Activated CD4-positive, alpha-beta T cell treated with anti-CD3 and anti-CD28 coated beads, Interleukin-2, amount 10 ng/mL, durations not matched to agents 7 days and 5 days (primary cell): Measurements from ENCODE around the gene ACACB. TPM values are rescaled to one million over a fixed set of nuclear protein-coding genes. Genes with fewer than 3 reads are reported as not detected.
"Not testable (repeated sequence)": the region's sequence is repeated elsewhere in the genome, so short reads cannot be mapped to it uniquely, and the experiment has no call there.

Experiments used
- CTCF ChIA-PET: fragments of 350-600 bp; sonication (Branson Sonifier 250); formaldehyde crosslinking; loops from one replicate; lab custom pipeline; 2021; ENCODE audit warnings: antibody characterized with exemption; lab: Charles Lee
- POLR2A ChIA-PET: fragments of 350-600 bp; sonication (Branson Sonifier 250); formaldehyde crosslinking; loops from one replicate; lab custom pipeline; 2021; ENCODE audit warnings: antibody characterized with exemption; lab: Charles Lee
- DNase-seq: peaks from one replicate; pipeline ENCODE4 v3.0.0-alpha.2; 2020
- H3K27ac Mint-ChIP-seq: one replicate; pipeline ENCODE4 v1.8.0; 2021; ENCODE audit warnings: mild to moderate bottlenecking, moderate library complexity, mixed read lengths
- H3K27me3 Mint-ChIP-seq: one replicate; pipeline ENCODE4 v1.8.0; 2021; ENCODE audit warnings: mixed read lengths
- H3K36me3 Mint-ChIP-seq: one replicate; pipeline ENCODE4 v1.8.0; 2021; ENCODE audit warnings: low read depth, mixed read lengths
- H3K4me1 Mint-ChIP-seq: one replicate; pipeline ENCODE4 v1.8.0; 2021; ENCODE audit warnings: mixed read lengths
- H3K4me3 Mint-ChIP-seq: one replicate; pipeline ENCODE4 v1.8.0; 2021; ENCODE audit warnings: mild to moderate bottlenecking, moderate library complexity, mixed read lengths
- H3K9me3 Mint-ChIP-seq: one replicate; pipeline ENCODE4 v1.8.0; 2021; ENCODE audit warnings: mixed read lengths
- total RNA-seq, 2 experiments: library from RNA; stranded (reverse); gene quantifications; one replicate each; pipeline ENCODE4 v1.2.3, GENCODE V29; 2021

Gene ACACB
- total RNA-seq, 2 experiments from 2014 or later, result 10.3 to 13.3 TPM

DNA sequence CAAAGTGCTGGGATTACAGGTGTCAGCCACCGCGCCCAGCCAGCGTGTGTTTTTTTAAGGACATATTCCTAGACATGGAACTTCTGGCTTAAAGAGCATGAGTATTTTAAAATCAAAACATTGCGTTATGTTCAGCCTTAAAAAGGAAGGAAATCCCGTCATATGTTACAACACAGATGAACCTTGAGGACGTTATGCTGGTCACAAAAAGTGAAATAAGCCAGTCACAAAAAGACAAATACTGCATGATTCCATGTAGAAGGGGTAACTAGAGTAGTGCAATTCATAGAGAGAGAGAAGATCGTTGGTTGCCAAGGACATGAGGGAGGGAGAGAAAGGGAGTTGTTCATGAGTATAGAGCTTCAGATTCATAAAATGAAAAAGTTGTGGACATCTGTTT, 53.9 kb downstream of the ACACB start:
- Mint-ChIP-seq H3K27me3 (no peaks in the 10 kb centered on the region), H3K36me3 (peaks cover 26% of the 10 kb centered on the region), H3K9me3 (peaks cover 9% of the 10 kb centered on the region), H3K4me3 (no peak overlapping the region), H3K4me1 (no peaks in the 10 kb centered on the region), H3K27ac (no peak overlapping the region)
- ChIA-PET CTCF (no interaction called here), POLR2A (no interaction called here)
- DNase-seq, result no peak

DNA sequence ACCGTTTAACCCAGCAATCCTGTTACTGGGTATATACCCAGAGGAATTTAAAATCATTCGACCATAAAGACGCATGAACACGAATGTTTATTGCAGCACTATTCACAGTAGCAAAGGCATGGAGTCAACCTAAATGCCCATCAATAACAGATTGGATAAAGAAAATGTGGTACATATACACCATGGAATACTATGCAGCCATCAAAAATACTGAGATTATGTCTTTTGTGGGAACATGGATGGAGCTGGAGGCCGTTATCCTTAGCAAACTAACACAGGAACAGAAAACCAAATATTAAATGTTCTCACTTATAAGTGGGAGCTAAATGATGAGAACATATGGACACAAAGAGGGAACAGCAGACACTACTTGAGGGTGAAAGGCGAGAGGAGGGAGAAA, 56.4 kb downstream of the ACACB start:
- H3K27ac Mint-ChIP-seq, CTCF ChIA-PET, POLR2A ChIA-PET, H3K4me1 Mint-ChIP-seq, H3K9me3 Mint-ChIP-seq, H3K27me3 Mint-ChIP-seq, H3K4me3 Mint-ChIP-seq, DNase-seq: not testable (repeated sequence)
- peaks cover 25% of the 10 kb centered on the region for H3K36me3 Mint-ChIP-seq

DNA sequence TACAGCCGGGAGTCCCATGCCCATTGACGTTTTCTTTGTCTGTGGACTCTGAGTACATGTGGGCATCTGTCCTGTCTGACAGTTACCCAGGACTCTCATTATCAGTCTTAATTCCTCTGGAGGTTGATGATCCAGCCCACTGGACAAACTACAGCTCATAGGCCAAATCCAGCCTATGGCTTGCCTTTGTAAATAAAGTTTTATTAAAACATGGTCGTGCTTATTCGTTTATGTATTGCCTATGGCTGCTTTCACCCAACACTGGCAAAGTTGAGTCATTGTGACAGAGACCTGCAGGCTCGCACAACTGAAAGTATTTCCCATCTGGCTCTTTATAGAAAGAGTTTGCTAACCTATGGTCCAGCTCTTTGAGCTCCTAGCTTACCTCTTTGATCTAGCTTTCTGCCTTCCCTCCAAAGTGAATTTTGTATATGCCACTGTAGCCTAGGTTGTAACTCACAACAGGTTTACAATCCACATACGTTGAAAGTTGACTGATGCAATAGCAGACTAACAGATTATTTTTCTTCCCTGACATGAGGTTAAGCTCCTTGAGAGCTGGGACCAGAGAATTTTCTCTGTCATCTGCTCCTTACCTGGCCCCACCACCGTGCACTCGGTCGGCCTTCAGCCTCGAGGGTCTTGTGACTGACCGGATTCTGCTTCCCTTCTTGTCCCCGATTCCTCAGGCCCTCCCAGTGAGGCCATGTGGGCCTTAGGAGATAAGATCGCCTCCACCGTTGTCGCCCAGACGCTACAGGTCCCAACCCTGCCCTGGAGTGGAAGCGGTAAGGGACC, 57.3 kb downstream of the ACACB start:
- Mint-ChIP-seq H3K27ac (no peak overlapping the region), H3K9me3 (peaks cover 9% of the 10 kb centered on the region), H3K36me3 (peaks cover 25% of the 10 kb centered on the region), H3K4me1 (no peaks in the 10 kb centered on the region), H3K27me3 (no peaks in the 10 kb centered on the region), H3K4me3 (no peak overlapping the region)
- ChIA-PET CTCF (no interaction called here), POLR2A (no interaction called here)
- no peak for DNase-seq

DNA sequence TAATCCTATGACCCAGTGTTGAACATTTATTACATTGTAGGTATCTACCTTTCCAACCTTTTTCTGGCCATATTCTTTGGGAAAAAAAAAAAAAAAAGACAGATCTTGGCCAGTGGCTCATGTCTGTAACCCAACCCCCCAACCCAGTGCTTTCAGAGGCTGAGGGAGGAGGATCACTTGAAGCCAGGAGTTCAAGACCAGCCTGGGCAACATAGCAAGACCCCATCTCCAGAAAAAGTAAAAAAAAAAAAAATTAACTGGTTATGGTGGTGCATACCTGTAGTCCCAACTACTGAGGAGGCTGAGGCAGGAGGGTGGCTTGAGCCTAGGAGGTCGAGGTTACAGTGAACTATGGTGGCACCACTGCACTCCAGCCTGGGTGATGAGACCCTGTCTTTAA, 58.1 kb downstream of the ACACB start:
- no peak overlapping the region for H3K27ac Mint-ChIP-seq
- CTCF ChIA-PET, result interaction anchor here (0.6 to 0.7 kb wide), 3 partner anchors 10 to 158 kb away, joined by 3 to 4 read pairs (median 3); no protein-coding TSS in a partner anchor
- H3K36me3 Mint-ChIP-seq, result peaks cover 25% of the 10 kb centered on the region
- no peak overlapping the region for H3K4me3 Mint-ChIP-seq
- POLR2A ChIA-PET, result no interaction called here
- no peaks in the 10 kb centered on the region for H3K4me1 Mint-ChIP-seq
- no peaks in the 10 kb centered on the region for H3K27me3 Mint-ChIP-seq
- DNase-seq, result no peak
- peaks cover 9% of the 10 kb centered on the region for H3K9me3 Mint-ChIP-seq

DNA sequence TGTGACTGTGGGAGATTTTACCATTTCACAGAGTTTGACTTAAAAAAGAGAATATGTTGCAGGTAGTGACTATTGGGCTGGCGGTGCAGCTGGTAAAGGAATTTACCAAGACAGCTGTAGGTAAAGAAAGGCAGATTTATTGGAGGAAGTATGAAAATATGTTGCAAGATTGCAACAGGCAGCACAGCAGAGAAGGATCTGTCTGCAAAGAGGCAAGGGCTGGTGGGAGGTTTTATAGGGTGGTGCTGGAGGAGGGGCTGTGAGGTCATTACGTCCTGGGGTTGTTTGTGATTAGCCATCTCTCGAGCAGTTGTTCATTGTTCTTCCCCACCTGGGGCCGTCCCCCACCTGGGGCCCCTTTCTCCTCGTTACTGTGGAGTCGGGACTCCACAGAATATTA, 62.1 kb downstream of the ACACB start:
- no peak overlapping the region for H3K4me3 Mint-ChIP-seq
- no peak for DNase-seq
- no peaks in the 10 kb centered on the region for H3K4me1 Mint-ChIP-seq
- POLR2A ChIA-PET, result no interaction called here
- H3K36me3 Mint-ChIP-seq, result peaks cover 6% of the 10 kb centered on the region
- no peaks in the 10 kb centered on the region for H3K27me3 Mint-ChIP-seq
- CTCF ChIA-PET, result interaction anchor here (0.5 to 0.7 kb wide), 2 partner anchors 37 to 303 kb away, joined by 3 to 4 read pairs; no protein-coding TSS in a partner anchor
- no peak overlapping the region for H3K27ac Mint-ChIP-seq
- no peaks in the 10 kb centered on the region for H3K9me3 Mint-ChIP-seq

DNA sequence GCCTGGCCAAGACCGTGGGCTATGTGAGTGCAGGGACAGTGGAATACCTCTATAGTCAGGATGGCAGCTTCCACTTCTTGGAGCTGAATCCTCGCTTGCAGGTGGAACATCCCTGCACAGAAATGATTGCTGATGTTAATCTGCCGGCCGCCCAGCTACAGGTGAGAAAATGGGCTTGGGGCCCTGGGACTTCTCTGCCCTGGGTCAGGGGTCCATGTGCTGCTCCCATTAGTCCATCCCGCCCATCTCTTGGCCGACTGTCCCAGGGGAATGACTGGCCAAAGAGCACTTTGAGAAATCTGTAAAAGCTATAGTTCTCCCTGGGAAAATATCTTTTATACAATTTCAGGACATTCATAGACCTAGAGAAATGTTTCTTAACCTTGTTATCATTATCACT, 63.5 kb downstream of the ACACB start:
- ChIA-PET CTCF (no interaction called here), POLR2A (no interaction called here)
- Mint-ChIP-seq H3K4me1 (no peaks in the 10 kb centered on the region), H3K36me3 (peaks cover 2% of the 10 kb centered on the region), H3K27ac (no peak overlapping the region), H3K9me3 (no peaks in the 10 kb centered on the region), H3K4me3 (no peak overlapping the region), H3K27me3 (no peaks in the 10 kb centered on the region)
- DNase-seq, result no peak

DNA sequence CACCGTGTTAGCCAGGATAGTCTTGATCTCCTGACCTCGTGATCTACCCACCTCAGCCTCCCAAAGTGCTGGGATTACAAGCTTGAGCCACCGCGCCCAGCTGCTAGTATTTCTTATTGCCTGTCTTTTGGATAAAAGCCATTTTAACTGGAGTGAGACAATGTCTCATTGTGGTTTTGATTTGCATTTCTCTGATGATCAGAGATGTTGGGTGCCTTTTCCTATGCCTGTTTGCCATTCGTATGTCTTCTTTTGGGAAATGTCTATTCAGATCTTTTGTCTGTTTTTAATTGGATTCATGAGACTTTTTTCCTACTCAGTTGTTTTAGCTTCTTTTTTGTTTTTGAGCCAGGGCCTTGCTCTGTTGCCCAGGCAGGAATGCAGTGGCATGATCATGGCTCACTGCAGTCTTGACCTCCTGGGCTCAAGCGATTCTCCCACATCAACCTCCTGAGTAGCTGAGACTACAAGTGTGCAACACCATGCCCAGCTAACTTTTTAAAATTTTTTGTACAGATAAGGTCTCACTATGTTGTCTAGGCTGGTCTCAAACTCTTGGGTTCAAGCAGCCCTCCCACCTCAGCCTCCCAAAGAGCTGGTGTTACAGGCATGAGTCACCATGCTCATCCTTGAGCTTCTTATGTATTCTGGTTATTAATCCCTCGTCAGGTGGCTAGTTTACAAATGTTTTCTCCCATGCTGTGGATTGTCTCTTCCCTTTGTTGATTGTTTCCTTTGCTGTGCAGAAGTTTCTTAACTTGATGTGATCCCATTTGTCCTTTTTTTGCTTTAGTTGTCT, 65.9 kb downstream of the ACACB start:
- H3K27ac Mint-ChIP-seq, result no peak overlapping the region
- H3K4me1 Mint-ChIP-seq, result no peaks in the 10 kb centered on the region
- ChIA-PET POLR2A (no interaction called here), CTCF (interaction anchor here (1.5 kb wide), 1 partner anchor 71 kb away, joined by 3 read pairs; no protein-coding TSS in a partner anchor)
- no peak for DNase-seq
- H3K9me3 Mint-ChIP-seq, result no peaks in the 10 kb centered on the region
- no peak overlapping the region for H3K4me3 Mint-ChIP-seq
- no peaks in the 10 kb centered on the region for H3K27me3 Mint-ChIP-seq
- peaks cover 2% of the 10 kb centered on the region for H3K36me3 Mint-ChIP-seq

DNA sequence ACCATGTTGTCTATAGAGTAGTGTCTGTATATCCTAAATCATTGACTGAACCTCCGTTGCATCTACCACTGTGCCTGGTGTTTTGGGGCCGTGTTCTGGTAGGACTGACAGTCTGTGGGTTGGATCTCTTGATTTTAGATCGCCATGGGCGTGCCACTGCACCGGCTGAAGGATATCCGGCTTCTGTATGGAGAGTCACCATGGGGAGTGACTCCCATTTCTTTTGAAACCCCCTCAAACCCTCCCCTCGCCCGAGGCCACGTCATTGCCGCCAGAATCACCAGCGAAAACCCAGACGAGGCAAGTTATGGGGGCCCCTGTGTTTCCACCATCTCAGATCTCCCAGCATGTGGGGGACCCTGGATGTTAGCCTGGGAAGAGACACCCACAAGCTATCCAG, 69.1 kb downstream of the ACACB start:
- Mint-ChIP-seq H3K4me1 (no peaks in the 10 kb centered on the region), H3K36me3 (peaks cover 2% of the 10 kb centered on the region), H3K9me3 (no peaks in the 10 kb centered on the region), H3K4me3 (no peak overlapping the region), H3K27ac (no peak overlapping the region), H3K27me3 (no peaks in the 10 kb centered on the region)
- DNase-seq, result no peak
- POLR2A ChIA-PET, result no interaction called here
- CTCF ChIA-PET, result no interaction called here

DNA sequence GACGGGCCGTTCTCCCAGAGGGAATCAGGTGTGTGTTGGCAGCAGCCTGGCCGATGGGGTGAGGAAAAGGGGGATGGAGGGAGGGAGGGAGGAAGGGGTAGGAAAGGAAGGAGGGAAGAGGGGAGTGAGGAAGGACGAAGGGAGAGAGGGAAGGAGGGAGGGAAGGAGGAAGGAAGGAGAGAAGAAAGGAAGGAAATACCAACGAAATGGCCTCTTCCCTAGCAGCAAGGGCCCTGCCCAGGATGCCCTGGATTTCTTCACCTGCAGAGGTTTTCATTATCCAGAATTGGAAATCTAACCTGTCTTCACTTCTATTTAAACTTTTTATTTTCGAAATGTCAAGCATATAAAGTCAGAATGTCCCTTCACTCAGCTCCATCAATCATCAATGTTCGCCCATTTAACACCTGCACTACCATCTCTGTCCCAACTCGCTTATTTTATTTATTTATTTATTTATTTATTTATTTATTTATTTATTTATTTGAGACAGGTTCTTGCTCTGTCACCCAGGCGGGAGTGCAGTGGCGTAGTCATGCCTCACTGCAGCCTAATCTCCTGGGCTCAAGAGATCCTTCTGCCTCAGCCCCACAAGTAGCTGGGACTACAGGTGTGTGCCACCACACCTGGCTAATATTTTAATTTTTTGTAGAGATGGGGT, 70.7 kb downstream of the ACACB start:
- no peaks in the 10 kb centered on the region for H3K4me1 Mint-ChIP-seq
- H3K27ac Mint-ChIP-seq, result no peak overlapping the region
- no peak for DNase-seq
- ChIA-PET POLR2A (no interaction called here), CTCF (no interaction called here)
- peaks cover 2% of the 10 kb centered on the region for H3K36me3 Mint-ChIP-seq
- no peaks in the 10 kb centered on the region for H3K27me3 Mint-ChIP-seq
- H3K4me3 Mint-ChIP-seq, result no peak overlapping the region
- H3K9me3 Mint-ChIP-seq, result no peaks in the 10 kb centered on the region

DNA sequence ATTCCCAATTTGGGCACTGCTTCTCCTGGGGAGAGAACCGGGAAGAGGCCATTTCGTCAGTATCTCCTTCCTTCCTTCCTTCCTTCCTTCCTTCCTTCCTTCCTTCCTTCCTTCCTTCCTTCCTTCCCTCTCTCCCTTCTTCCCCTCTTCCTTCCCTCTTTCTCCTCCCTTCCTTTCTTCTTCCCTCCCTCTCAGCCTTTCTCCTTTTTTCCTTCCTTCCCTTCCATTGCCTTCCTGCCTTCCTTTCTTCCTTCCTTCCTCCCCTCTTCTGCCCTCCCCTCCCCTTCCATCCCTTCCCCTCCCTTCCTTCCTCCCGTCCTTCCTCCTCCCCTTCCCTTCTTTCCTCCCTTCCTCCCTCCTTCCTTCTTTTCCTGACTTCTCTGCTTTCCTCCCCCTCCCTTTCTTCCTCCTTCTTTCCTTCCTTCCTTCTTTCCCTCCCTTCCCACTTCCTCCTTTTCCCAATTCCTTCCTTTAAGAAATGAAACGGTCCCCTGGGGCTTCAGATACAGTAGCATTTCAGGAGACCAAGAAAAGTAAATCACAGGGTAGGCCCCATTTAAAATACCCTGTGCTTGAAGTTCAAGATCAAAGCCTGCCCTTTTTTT, 71.8 kb downstream of the ACACB start:
- no peaks in the 10 kb centered on the region for H3K27me3 Mint-ChIP-seq
- H3K9me3 Mint-ChIP-seq, result no peaks in the 10 kb centered on the region
- no peak for DNase-seq
- ChIA-PET POLR2A (no interaction called here), CTCF (no interaction called here)
- H3K4me3 Mint-ChIP-seq, result no peak overlapping the region
- no peaks in the 10 kb centered on the region for H3K4me1 Mint-ChIP-seq
- H3K36me3 Mint-ChIP-seq, result peaks cover 2% of the 10 kb centered on the region
- no peak overlapping the region for H3K27ac Mint-ChIP-seq

DNA sequence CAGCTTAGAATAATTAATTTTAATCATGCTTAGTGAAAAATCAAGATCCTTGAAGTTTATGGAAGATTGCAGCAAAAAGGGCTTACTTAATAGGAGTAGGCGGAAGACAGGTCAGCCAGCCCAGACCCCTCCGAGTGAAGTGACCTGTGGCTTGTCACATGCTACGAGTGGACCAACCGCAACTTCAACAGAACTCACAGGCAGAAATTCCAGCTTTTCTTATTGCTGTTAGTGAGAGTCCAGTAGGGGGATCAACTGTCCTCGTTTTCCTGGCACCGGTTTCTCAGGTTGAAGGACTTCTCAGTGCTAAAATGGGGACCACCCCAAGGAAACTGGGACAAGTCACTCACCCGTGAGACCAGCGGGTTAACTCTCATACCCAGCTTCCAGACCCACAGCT, 72.9 kb downstream of the ACACB start:
- POLR2A ChIA-PET, result no interaction called here
- CTCF ChIA-PET, result no interaction called here

DNA sequence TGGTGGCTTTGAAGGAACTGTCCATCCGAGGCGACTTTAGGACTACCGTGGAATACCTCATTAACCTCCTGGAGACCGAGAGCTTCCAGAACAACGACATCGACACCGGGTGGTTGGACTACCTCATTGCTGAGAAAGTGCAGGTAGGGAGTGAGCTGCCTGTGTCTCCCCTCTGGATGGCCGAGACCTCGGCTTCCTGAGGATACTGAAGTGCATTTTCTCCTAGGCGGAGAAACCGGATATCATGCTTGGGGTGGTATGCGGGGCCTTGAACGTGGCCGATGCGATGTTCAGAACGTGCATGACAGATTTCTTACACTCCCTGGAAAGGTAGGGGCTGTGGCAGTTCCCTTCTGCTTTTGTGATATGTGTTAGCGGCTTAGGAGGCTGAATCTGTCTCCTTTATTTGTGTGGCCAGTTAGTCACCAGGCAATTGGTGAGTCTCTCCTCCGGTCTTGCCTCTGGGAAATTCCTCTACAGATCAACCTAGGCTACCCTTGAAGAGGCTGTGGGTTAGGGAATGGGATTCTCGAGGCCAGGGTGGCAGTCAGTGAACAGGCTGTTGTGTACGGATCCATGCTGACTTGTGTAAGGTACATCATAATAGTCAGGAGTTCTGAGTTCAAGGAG, 75.3 kb downstream of the ACACB start:
- H3K4me1 Mint-ChIP-seq, result no peaks in the 10 kb centered on the region
- POLR2A ChIA-PET, result interaction anchor here (0.6 kb wide), 1 partner anchor 359 kb away, joined by 3 read pairs; no protein-coding TSS in a partner anchor
- CTCF ChIA-PET, result no interaction called here
- no peak overlapping the region for H3K27ac Mint-ChIP-seq
- H3K4me3 Mint-ChIP-seq, result no peak overlapping the region
- H3K27me3 Mint-ChIP-seq, result no peaks in the 10 kb centered on the region
- peaks cover 7% of the 10 kb centered on the region for H3K36me3 Mint-ChIP-seq
- no peaks in the 10 kb centered on the region for H3K9me3 Mint-ChIP-seq
- DNase-seq, result no peak

More for the DNA sequence above, 72.9 kb downstream of the ACACB start:
- Mint-ChIP-seq H3K4me1 (no peaks in the 10 kb centered on the region), H3K27me3 (no peaks in the 10 kb centered on the region), H3K4me3 (no peak overlapping the region), H3K36me3 (no peaks in the 10 kb centered on the region), H3K27ac (no peak overlapping the region), H3K9me3 (no peaks in the 10 kb centered on the region)
- DNase-seq, result no peak
